Activated T-helper 9 cell treated with anti-CD3 and anti-CD28 coated beads, Interleukin-2, amount 50 U/mL, for 16 hours (primary cell): ENCODE measurements around the gene RBM33.

ENCODE experiments used
- DNase-seq: peaks from one replicate; pipeline ENCODE4 v3.0.0-alpha.2; 2020; ENCODE audit warnings: low read depth

The RBM33 gene

DNA sequence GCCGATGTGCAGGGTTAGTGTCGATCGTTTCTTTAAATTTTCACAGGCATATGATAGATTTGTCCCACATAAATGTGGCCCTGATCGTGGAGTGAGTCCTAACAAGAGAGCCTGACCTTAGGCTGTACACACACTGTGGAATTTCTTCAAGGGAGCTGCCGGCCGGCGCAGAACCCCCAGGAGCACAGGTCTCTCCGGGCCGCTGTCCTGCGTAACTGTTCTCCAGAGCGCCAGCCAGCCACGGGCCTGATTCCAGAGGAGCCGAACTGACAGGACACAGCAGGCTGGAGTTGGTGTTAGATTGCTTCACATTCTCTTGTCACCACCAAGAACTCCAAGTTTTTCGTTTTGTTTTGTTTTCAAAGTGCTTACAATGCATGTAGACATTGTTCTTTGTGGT, 130.5 kb downstream of the RBM33 start:
- DNase-seq: no peak

DNA sequence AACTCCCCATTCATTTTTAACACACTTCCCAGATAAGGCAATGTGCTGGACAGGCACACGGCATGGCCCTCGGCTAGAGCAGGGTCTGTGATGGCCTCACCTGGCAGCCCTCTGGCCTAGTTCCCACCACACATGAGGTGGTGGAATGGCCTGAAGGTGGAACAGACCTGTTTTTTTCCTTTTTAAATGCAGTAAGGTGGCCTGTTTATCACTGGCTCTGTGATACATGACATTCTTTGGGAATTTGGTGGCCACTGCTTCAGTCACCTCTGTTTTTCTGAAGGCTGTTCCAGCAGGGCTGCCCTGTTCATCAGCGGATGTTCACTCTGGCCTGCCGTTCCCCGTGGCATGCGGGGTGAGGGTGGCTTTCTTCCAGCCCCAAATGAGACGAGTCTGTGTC, 131.2 kb downstream of the RBM33 start:
- no peak for DNase-seq

DNA sequence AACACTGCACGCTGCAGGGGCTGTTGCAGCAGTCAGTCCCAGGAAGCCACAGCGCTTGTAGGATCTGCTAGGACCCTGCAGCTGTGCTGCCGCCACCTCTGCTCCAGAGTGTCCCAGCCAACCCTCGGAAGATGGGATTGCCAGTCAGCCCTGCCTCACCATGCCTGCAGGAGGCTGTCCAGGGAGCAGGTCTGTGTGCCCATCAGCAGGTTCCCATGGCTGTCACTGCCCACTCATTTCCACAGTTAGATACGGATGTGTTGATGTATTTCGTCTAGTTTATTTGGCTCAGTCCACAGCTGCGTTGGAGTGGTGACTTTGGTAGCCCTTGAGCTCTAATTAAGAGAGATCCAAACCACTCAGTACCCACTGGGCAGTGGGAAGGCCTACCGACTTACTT, 132.1 kb downstream of the RBM33 start:
- DNase-seq: no peak

DNA sequence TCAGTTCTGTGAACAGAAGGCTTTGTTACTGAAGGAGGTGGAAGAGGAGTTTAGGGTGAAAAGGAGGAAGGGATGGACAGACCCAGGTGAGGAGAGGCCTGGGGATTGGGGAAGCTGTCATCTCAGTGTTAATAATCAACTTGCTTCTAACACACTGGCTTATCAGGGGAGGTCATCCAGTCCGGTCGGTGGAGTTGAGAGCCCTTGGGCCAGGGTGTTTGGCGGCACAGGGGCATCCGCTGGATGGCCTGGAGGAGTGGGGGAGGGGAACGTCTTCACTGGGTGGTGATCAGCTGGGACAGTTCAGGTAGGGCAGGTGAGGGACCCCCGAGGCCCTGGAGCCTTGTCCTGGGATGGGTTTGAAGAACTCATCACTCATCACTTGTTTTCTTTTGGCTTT, 133.9 kb downstream of the RBM33 start:
- no peak for DNase-seq

DNA sequence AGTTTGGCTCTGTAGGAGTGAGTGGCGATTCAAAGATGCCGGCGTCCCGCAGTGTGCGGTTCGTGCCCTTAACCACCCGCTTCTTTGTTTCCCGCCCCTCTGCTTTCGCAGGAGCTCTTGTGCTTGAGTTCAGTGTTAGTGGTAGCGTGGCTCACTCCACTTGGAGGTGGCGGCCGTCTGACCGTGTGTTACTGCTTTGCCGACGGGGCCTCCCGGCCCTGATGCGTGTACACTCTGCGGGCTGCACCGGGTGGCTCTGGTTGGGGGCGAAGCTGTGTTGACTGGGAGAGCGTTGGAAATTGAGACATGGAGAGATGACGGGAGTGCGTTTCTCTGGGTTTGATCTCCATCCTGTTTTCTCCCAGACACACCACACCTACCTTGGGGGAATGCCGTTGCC, 136.4 kb downstream of the RBM33 start:
- DNase-seq: no peak

DNA sequence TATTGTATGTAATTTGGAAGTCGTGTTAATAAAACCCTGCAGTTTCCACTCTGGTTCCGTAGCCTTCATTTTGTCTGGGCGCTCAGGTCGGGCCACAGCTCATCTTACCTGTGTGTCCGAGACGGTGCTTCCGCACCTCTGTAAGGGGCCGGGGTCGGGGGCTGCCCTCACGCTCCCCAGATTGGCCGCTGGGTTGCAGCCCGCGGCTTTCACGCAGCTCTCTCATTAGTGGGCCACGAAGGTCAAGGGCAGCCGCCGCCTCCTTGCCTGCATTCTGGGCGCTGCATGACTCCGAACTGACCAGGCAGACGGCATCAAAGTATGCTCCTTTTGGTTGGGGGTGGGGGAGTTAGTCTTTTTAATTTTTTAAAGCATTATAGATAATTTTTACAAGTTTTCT, 137.0 kb downstream of the RBM33 start:
- DNase-seq: no peak

DNA sequence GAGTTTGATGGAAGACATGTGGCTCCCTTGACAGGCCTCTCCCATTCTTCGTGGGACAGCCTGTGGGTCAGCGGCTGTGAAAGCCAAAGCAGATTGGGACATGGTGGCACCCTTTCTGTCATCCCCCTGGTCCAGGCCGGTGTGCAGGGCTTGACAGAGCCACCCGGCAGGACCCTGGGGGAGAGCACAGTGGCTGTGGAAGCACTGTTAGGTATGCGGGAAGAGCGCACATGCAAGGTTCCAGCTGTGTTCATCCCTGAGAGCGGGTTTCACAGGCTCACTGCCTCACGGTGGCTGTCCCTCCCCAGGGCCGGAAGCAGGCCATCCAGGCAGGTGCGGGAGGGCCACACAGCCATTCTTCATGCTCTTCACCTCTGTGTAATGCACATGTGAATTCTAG, 138.0 kb downstream of the RBM33 start:
- DNase-seq: no peak

DNA sequence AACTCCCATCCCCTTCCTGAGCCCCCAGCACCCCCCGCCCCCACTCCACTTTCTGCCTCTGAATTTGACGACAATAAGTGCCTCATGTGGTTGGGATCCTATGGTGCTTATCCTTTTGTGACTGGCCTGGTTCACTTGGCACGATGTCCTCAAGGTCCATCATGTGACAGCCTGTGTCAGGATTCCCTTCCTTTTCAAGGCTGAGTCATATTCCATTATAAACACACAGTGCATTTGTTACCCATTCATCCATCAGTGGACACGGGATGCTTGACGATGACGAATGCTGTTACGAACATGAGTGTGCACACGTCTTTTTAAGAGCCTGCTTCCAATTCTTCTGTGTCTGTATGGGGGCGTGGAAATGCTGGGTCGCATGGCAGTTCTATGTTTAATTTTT, 141.1 kb downstream of the RBM33 start:
- DNase-seq: no peak

DNA sequence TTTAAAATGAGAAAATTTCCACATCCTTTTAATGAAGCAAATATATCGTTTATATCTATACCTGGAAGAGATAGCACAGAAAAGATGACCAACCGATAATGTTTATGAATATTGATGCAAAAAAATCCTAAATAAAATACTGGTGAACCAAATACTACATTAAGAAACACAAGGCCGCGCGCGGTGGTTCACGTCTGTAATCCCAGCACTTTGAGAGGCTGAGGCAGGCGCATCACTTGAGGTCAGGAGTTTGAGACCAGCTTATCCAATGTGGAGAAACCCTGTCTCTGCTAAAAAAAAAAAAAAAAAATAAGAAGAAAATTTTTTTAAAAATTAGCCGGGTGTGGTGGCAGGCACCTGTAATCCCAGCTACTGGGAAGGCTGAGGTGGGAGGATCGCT, 142.0 kb downstream of the RBM33 start:
- DNase-seq: no peak

DNA sequence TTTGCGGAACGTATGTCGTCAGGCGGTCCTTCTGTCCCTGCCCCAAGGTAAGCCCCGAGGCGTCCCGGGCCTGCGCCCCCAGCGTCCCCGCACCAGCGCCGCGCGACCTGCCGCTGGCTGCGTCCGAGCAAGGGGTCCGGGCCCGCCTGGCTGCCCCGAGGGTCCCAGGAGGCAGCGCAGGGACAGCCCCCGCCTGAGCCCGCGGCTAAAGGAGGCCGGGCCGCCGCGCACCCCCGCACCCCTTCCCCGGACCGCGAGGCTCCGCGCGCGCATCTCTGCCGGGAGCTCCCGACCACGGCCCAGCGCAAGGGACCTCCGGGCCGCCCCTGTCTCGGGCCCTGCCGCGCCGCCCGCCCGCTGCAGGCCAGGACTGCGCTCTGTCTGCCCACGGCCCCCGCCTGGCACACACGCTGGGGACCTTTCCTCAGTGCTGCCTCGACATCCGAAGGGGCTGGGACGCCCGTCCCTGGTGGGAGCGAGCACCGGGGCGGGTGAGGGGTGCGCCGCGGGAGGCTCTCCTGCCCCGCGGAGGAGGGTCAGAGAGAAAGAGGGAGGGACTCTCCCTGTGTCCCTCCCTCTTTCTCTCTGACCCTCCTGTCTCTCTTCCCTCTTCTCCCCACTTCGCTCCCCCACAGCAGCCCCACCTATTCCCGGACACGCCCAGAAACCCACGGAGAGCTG, 142.8 kb downstream of the RBM33 start:
- DNase-seq: no peak

DNA sequence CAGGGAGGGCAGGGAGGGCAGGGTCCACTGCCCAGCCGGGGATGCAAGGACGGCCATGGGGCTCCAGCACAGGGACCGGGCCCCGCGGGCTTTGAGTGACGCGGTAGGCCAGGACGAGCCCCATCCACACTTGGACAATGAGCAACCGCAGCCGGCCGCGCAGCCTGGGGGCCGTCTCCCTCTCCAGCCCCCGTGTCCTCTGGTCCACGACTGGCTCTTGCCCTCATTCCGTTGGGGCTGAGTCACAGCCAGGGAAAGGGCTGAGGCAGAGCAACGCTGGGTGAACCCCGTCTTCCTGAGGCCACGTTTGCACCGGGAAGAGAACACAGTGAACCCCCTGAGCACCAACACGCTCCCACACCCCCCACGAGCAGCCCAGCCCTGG, 144.1 kb downstream of the RBM33 start:
- DNase-seq: no peak

DNA sequence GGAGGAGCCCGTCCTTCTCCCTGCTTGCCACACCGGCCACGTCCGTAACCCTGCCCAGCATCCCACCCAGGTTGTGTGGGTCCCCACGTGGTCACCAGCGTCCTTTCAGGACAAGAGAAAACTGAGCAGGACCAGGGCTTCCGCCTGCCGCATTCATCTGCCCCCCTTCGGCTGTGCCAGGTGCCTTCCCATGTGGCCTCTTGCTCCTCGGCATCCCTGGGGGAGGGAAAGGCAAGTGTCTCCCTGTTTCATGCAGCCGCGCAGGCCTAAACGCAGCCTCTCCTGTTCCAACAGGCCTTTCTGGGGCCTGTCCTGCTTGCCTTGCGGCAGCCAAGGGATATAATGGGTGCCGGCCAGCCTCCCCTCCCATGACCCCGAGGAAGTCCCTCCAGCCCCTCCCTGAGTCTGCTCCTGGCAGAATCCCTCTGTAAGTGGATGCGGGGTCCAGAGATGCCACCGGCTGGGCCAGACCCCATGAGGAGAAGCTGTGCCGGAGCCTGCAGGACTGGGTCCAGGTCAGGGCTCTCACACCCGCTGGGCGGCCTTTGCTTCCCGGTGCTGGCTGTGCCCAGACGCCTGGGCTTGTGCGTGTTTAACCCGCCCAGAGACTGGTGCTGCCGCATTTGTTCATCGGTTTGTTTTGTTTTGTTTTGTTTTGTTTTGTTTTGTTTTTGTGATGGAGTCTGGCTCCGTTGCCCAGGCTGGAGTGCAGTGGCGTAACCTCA, 144.7 kb downstream of the RBM33 start:
- DNase-seq: no peak

DNA sequence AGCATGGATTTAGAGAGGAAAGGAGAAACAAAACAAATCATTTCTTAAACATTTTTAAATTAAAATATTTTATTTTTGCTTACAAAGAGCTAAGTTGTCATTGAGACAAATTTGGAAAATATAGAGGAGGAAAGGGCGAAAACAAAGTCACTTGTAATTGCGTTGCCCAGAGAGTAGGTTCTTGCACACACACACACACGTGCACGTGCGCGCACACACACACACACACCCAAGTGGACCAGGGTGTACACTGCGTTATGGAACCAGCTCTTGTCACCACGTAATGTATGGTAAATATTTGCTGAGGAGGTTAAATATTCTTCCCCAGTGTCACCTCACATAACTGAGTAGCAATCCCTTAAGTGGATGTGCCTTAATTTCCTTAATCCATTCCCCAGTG, 146.2 kb downstream of the RBM33 start:
- no peak for DNase-seq

DNA sequence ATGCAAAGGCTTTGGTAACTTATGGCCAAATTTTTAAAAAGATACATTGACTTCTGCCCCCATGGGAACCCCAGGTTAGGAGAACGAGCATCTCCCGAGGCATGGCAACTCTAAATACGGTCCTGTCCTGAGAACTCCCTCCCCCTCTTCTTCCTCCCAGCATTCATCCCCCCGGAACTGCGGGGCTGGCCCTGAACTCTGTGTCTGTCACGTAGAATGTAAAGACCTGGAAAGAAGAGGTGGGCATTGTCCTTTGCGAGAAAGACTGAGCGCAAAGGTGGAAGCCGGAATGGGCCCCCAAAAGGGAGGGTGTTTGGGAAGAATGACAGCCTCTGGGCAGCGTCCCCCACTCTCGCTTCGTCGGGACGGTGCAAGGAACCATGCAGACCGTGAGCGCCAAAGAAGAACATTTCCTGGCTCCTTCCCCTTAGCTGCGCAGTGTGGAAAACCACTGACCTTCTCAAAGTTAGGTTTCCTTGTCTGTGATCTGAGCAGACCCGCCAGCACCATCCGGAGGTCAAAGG, 146.8 kb downstream of the RBM33 start:
- DNase-seq: no peak

DNA sequence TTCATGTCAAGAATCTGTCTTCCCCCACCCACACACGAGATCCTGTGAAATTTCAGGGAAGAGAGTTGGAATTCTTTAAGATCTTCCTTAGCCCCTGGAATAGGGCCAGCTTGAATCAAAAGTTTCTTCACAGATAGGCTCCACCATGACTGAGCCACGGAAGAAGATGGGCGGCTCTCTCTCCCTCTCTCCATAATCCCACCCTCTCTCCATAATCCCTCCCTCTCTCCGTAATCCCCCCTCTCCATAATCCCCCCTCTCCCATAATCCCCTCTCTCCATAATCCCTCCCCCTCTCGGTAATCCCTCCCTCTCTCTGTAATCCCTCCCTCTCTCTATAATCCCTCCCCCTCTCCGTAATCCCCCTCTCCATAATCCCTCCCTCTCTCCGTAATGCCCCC, 147.4 kb downstream of the RBM33 start:
- DNase-seq: no peak

DNA sequence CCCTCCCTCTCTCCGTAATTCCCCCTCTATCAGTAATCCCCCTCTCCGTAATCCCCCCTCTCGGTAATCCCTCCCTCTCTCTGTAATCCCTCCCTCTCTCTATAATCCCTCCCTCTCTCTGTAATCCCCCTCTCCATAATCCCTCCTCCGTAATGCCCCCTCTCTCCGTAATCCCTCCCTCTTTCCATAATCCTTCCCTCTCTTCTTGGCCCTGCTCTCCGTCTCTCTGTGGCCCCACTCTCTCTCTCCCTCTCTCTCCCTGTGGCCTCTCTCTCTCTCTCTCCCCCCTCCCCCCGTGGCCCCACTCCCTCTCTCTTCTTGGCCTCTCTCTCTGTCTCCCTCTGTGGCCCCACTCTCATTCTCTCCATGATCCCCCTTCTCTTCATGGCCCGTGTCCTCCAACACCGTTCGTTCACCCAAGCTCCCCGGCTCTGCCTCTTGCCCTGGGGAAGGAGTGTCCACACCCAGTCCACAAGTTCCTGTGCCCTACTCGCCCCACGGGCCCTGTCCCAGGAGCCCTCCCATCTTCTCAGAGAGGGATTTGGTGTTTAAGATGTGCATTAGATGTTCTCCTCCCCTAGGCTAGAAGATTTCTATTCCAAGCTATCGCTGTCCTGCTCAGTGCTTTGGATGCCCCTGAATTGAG, 148.0 kb downstream of the RBM33 start:
- no peak for DNase-seq

DNA sequence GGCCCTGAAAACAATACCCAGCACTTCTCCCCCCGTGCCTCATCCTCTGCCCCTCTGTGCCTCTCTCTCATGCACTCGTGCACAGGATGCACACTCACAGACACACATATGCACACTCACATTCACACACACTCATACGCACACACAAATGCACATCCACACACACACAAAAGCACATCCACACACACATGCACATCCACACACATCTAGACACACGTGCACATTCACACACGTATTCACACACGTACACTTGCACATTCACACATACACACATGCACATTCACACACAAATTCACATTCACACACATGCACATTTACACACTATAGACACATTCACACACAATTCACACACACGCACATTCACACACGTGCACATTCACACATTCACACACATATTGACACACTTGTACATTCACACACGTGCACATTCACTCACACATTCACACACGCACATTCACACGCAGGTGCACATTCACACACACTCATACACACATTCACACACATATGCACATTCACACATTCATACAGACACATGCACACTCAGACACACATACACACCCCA, 148.6 kb downstream of the RBM33 start:
- DNase-seq: no peak

DNA sequence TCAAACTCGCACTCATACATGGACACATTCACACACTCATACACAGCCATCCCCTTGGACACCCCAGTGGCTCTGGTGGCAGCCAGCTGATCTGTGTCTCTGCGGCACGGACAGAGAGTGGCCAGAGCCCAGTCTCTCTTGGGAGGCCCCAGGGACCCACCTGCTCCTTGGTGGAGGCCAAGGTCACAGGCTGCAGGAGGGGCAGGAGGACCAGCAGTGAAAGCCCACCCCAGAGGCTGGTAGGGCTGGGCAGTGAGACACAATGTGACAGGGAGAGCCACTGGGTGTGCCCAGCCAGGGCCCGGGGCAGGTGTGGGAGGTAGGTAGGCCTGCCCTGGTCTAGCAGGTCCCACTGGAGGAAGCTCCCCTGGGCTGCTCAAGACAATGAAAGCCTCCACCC, 149.3 kb downstream of the RBM33 start:
- DNase-seq: no peak

DNA sequence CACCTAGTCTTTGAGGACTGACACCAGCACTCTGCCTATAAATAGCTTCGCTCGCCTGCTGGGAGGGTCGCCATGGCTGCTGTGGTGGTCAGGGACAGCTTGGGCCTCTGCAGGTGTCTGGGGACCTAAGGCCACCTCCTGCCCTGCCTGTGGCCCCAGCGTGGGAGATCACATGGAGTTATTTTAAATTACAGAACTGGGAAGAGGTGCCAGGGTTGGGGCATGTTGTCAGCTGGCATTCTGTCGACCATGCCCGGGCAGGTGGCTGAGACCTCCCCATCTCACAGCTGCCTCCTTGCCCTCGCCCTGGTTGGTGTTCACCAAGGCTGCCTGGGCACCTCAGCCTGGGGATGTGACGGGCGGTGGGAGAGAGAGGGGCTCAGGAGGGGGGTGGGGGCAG, 149.7 kb downstream of the RBM33 start:
- DNase-seq: no peak

DNA sequence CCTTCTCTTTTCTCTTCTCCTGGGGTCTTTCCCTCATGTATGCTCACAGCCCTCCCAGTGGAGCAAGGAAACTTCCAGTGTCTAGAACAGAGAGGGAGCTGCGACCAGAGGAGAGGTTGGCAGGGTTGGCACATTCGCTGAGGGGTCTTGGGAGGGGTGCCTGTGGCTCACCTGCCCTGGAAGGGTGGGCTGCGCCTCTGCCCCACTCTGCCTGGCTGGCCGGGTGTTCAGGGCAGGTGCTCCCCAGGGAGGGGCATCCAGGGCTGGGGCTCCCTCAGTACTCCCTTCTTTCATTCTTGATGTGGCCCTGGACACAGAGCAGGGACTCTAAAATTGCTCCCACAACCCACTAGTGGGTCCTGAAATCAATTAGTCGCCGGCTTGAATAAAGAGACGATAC, 150.9 kb downstream of the RBM33 start:
- no peak for DNase-seq

DNA sequence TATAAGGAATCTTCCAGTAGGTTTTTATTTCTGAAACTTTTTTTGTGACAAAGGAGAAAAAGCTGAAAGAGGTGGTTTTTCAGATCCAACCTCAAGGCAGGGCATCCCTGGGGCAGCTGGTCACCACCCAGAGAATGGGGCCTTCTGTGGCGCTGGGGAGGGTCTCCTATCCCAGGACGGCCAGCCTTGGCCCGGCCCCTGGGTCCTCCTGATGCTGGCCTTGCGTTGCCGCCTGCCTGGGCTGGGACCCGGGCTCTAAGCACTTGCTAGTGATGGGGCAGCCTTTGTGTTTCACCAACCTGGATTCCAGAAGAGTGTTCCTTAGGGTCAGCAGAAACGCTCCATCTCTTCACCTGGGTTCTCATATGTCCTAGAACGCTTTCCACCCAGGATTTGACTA, 151.5 kb downstream of the RBM33 start:
- DNase-seq: no peak

DNA sequence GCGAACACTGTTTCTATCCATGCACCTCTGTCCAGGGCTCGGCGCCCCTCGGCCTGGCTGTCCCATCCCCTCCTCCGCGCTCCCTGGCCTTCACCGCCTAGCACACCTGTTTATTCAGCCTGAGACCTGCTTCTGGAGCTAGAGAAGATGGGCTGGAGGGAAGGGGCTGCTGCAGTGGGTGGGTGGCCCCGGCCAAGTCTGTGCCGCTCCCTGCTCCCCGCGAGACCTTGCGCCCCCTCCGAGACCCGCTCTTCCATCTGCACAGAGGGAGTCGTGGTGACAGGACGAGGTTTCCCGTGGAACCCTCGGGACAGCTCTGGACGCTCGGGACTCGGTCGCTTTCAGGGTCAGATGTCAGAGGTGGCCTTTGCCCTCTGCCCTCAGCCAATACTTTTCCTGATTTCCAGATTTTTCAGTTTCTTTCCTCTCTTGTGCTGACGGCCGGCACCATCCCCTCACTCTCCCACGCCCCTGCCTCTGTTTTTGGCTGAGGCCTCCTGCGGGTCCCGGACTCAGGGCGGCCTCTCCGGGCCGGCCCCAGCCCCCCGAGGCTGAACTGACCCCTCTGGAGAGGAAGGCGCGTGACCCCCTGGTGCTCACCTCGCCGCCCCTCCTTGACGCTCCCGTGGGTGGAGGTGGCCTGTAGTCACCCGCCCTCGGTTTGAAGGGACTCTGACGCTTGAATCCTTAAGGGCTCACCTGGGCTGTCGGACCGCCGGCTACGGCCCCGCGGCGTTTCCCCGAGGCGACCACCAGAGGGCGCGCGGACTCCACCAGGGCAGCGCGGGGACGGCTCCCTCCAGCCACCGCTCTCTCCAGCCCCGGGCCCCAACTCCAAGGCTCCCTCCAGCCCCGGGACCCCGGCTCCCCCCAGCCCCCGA, 152.2 kb downstream of the RBM33 start:
- DNase-seq: peak; percentile 51
